IMR-90 (cell line): ENCODE data around the gene TRAPPC12. TPM values are rescaled to one million over a fixed set of nuclear protein-coding genes. Genes with fewer than 3 reads are reported as not detected.

Source experiments
- ATAC-seq: fragments of 200-7000 bp; cut with Tn5 transposase; 2 replicates; pipeline ENCODE4 v1.9.1; 2020; ENCODE audit warnings: low read depth, mild to moderate bottlenecking, moderate library complexity
- BruUV-seq: library from RNA; stranded (reverse); fragments of 400-500 nt; replicated peaks from 2 replicates; lab custom pipeline; 2021; lab: Mats Ljungman, UMichigan
- CTCF ChIA-PET: fragments of 300-600 bp; formaldehyde crosslinking; extraction: SDS; loops from one replicate; lab custom pipeline; 2021; ENCODE audit warnings: antibody characterized with exemption; lab: Yijun Ruan, JAX
- POLR2A ChIA-PET: fragments of 300-600 bp; sonication (Branson Sonifier 250); formaldehyde crosslinking; loops from one replicate; lab custom pipeline; 2022; ENCODE audit warnings: antibody characterized with exemption; ENCODE audit not compliant: unreplicated experiment; lab: Charles Lee
- DNase-seq: peaks from one replicate; pipeline ENCODE4 v3.0.0; 2013
- H2AFZ ChIP-seq: replicated peaks from 2 replicates; pipeline ENCODE3; 2013; ENCODE audit warnings: low read length, mild to moderate bottlenecking; ENCODE audit not compliant: poor library complexity
- H2AK5ac ChIP-seq: 2 replicates; pipeline ENCODE4 v1.6.1; 2013; ENCODE audit warnings: low read depth, low read length, inconsistent platforms
- H2AK9ac ChIP-seq: replicated peaks from 2 replicates; pipeline ENCODE3; 2013; ENCODE audit warnings: mild to moderate bottlenecking, low read depth, low read length, moderate library complexity; ENCODE audit not compliant: poor library complexity
- H2BK120ac ChIP-seq: 2 replicates; pipeline ENCODE4 v1.6.1; 2013; ENCODE audit warnings: low read depth, low read length, inconsistent platforms
- H2BK15ac ChIP-seq: 3 replicates; pipeline ENCODE4 v1.6.1; 2013; ENCODE audit warnings: low read depth, low read length, inconsistent platforms
- H2BK20ac ChIP-seq: 2 replicates; pipeline ENCODE4 v1.6.1; 2013; ENCODE audit warnings: low read depth, mild to moderate bottlenecking, inconsistent platforms, low read length, moderate library complexity
- H2BK5ac ChIP-seq: 2 replicates; pipeline ENCODE4 v1.6.1; 2013; ENCODE audit warnings: mild to moderate bottlenecking, low read depth, low read length, inconsistent platforms; ENCODE audit not compliant: poor library complexity, severe bottlenecking
- H3K14ac ChIP-seq: replicated peaks from 2 replicates; pipeline ENCODE4 v1.6.1; 2013; ENCODE audit warnings: low read depth, low read length, inconsistent platforms
- H3K18ac ChIP-seq: 2 replicates; pipeline ENCODE4 v1.6.1; 2013; ENCODE audit warnings: low read depth, low read length, control low read depth
- H3K23ac ChIP-seq: 2 replicates; pipeline ENCODE4 v1.6.1; 2013; ENCODE audit warnings: low read depth, low read length, inconsistent platforms
- H3K27ac ChIP-seq: 2 replicates; pipeline ENCODE4 v1.5.1; 2013; ENCODE audit warnings: mild to moderate bottlenecking, control low read depth, low read length; ENCODE audit not compliant: insufficient read depth
- H3K27me3 ChIP-seq: 2 replicates; pipeline ENCODE4 v1.6.1; 2013; ENCODE audit warnings: low read length; ENCODE audit not compliant: control insufficient read depth, insufficient read depth
- H3K36me3 ChIP-seq: 2 replicates; pipeline ENCODE4 v1.6.1; 2013; ENCODE audit warnings: low read length, mixed read lengths; ENCODE audit not compliant: control insufficient read depth, insufficient read depth
- H3K4ac ChIP-seq: 2 replicates; pipeline ENCODE4 v1.6.1; 2013; ENCODE audit warnings: low read depth, low read length, inconsistent platforms
- H3K4me1 ChIP-seq: 2 replicates; pipeline ENCODE4 v1.6.1; 2013; ENCODE audit warnings: low read length, mixed read lengths; ENCODE audit not compliant: control insufficient read depth, insufficient read depth
- H3K4me2 ChIP-seq: 2 replicates; pipeline ENCODE4 v1.6.1; 2013; ENCODE audit warnings: low read depth, mild to moderate bottlenecking, control low read depth, low read length, moderate library complexity
- H3K4me3 ChIP-seq: 2 replicates; pipeline ENCODE4 v1.5.1; 2013; ENCODE audit warnings: low read depth, mild to moderate bottlenecking, control low read depth, low read length, moderate library complexity; ENCODE audit not compliant: insufficient read depth
- H3K56ac ChIP-seq: 2 replicates; pipeline ENCODE4 v1.6.1; 2013; ENCODE audit warnings: low read length, inconsistent platforms; ENCODE audit not compliant: insufficient read depth; ENCODE audit errors: extremely low read depth
- H3K79me1 ChIP-seq, 2 experiments: 2 replicates each; pipeline ENCODE4 v1.6.1; 2013; ENCODE audit warnings: low read length in 2 of 2, inconsistent platforms in 1 of 2, low read depth in 1 of 2
- H3K9ac ChIP-seq: 2 replicates; pipeline ENCODE4 v1.6.1; 2013; ENCODE audit warnings: low read depth, low read length, control low read depth
- H3K9me1 ChIP-seq: 2 replicates; pipeline ENCODE4 v1.6.1; 2013; ENCODE audit warnings: low read length, inconsistent platforms; ENCODE audit not compliant: insufficient read depth
- H3K9me3 ChIP-seq: 2 replicates; pipeline ENCODE4 v1.6.1; 2013; ENCODE audit warnings: low read length; ENCODE audit not compliant: control insufficient read depth, insufficient read depth
- H4K20me1 ChIP-seq: 2 replicates; pipeline ENCODE4 v1.6.1; 2013; ENCODE audit warnings: low read length, inconsistent platforms; ENCODE audit not compliant: insufficient read depth
- H4K5ac ChIP-seq: 2 replicates; pipeline ENCODE4 v1.6.1; 2013; ENCODE audit warnings: mild to moderate bottlenecking, low read depth, low read length, control low read depth
- H4K8ac ChIP-seq, 2 experiments: 2 replicates each; pipeline ENCODE4 v1.6.1; 2013; ENCODE audit warnings: low read depth in 2 of 2, low read length in 2 of 2, control low read depth in 1 of 2, inconsistent platforms in 1 of 2
- H4K91ac ChIP-seq: 2 replicates; pipeline ENCODE4 v1.6.1; 2013; ENCODE audit warnings: low read depth, low read length, inconsistent platforms; ENCODE audit not compliant: insufficient read depth
- CEBPB ChIP-seq: IDR thresholded peaks from 2 replicates; pipeline ENCODE4 v1.6.1; 2012; ENCODE audit warnings: low read depth, low read length, improper control_type of control experiment
- CHD1 ChIP-seq: IDR thresholded peaks from 2 replicates; pipeline ENCODE4 v1.6.1; 2012; ENCODE audit warnings: low read depth, low read length, improper control_type of control experiment
- MAZ ChIP-seq: IDR thresholded peaks from 2 replicates; pipeline ENCODE4 v1.6.1; 2012; ENCODE audit warnings: low read depth, mild to moderate bottlenecking, low read length, improper control_type of control experiment, moderate library complexity, borderline replicate concordance
- MXI1 ChIP-seq: IDR thresholded peaks from 2 replicates; pipeline ENCODE4 v1.6.1; 2012; ENCODE audit warnings: low read depth, mild to moderate bottlenecking, low read length, moderate library complexity, borderline replicate concordance
- POLR2A ChIP-seq: IDR thresholded peaks from 2 replicates; pipeline ENCODE4 v1.6.1; 2012; ENCODE audit warnings: mild to moderate bottlenecking, low read depth, low read length
- USF2 ChIP-seq: fragments of 150-350 bp; IDR thresholded peaks from 2 replicates; pipeline ENCODE4 v1.6.1; 2017; ENCODE audit warnings: mild to moderate bottlenecking, antibody characterized with exemption, low read length, low read depth
- WGBS, 2 experiments: methylation state at CpG; one replicate each; pipeline versions ENCODE4 v1.1.5 to v1.1.7; 2013; ENCODE audit warnings: missing lambda C conversion rate in 2 of 2; ENCODE audit not compliant: insufficient read length in 1 of 2; ENCODE audit errors: extremely low coverage in 2 of 2; 5-methylcytosine and 5-hydroxymethylcytosine counted together
- dilution Hi-C: fragments of 300-500 bp; cut with HindIII; formaldehyde crosslinking; loops from one replicate; pipeline ENCODE4 v1.14.3; 2018; ENCODE audit warnings: low sequenced_read_pairs; ENCODE audit not compliant: unreplicated experiment
- in situ Hi-C: fragments of 300-500 bp; cut with MboI; formaldehyde crosslinking; loops from 3 replicates; pipeline ENCODE4 v1.14.3; 2019; ENCODE audit warnings: low sequenced_read_pairs, inconsistent platforms, mixed read lengths
- intact Hi-C: fragments of 100-400 bp; cut with micrococcal nuclease; formaldehyde crosslinking; loops from 2 replicates; pipeline ENCODE4 v1.10.0; 2022
- polyA plus RNA-seq, 3 experiments: library from polyadenylated mRNA; depleted of rRNA; stranded (reverse); fragments of >200 nt; gene quantifications; 2 replicates each; pipeline ENCODE4 v1.2.3, GENCODE V29; 2012; ENCODE audit warnings: low replicate concordance in 1 of 3
- total RNA-seq: library from RNA; depleted of rRNA; stranded (reverse); fragments of >200 nt; gene quantifications from 2 replicates; pipeline ENCODE4 v1.2.3, GENCODE V29; 2012
- TF ChIP-seq, protein P1 (sequence below): fragments of 150-350 bp; IDR thresholded peaks from 2 replicates; pipeline ENCODE4 v1.6.1; 2016; ENCODE audit warnings: low read depth, mild to moderate bottlenecking, low read length, moderate library complexity, borderline replicate concordance

Gene TRAPPC12
- total and polyA plus RNA-seq, 2 of the 4 experiments (the other 2 are of a cell fraction), result 25.8 to 69.9 TPM

DNA sequence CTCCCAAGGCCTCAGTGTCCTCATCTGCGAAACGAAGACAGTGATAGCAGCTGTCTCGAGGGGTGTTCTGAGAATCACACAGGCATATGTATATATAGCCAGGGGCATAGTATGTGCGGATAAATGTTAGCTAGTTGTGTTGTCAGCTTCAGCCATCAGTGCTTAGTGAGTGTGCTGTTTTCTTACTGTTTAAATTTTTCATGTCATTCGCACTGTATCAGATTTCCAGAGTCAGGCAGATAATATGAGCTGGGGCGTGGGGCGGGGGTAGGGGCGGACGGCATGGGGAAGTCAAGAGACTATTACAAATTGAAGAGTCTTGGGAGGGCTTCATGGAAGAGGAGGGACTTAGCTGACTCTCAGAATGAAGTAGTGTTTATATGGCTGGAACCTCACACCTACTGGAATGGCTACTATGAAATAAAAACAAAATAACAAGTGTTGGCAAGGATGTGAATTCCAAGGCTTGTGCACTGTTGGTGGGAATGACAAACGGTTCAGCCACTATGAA is 7.0 kb downstream of the TRAPPC12 start (continued):
- TF ChIP-seq MAZ, result no peak

- H3K14ac ChIP-seq, result no peak overlapping the region
- H3K23ac ChIP-seq, result 0 out of 2 replicates have a peak overlapping the region, but pooled peaks have one; percentile 5
- TF ChIP-seq POLR2A (no peak), MXI1 (0 out of 2 replicates have a peak, but pooled peaks have one; percentile 29), CEBPB (no peak), CHD1 (no peak), USF2 (peak; percentile 21; the same call in 1 of the 2 replicates)
- TF ChIP-seq, protein P1, sequence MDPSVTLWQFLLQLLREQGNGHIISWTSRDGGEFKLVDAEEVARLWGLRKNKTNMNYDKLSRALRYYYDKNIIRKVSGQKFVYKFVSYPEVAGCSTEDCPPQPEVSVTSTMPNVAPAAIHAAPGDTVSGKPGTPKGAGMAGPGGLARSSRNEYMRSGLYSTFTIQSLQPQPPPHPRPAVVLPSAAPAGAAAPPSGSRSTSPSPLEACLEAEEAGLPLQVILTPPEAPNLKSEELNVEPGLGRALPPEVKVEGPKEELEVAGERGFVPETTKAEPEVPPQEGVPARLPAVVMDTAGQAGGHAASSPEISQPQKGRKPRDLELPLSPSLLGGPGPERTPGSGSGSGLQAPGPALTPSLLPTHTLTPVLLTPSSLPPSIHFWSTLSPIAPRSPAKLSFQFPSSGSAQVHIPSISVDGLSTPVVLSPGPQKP, result no peak
- no peak overlapping the region for H2BK120ac ChIP-seq
- peaks cover 11 to 43% of the 10 kb centered on the region in 2 experiments for H3K79me1 ChIP-seq
- H3K27me3 ChIP-seq, result no peaks in the 10 kb centered on the region
- peaks cover 3% of the 10 kb centered on the region; the same call in 1 of the 2 replicates for H3K9me1 ChIP-seq
- H3K56ac ChIP-seq, result no peak overlapping the region; the same call in 1 of the 2 replicates
- CTCF ChIA-PET, result no interaction called here
- H2BK5ac ChIP-seq, result peak overlapping the region; percentile 63
- dilution Hi-C loops, result no loop called here
- H3K27ac ChIP-seq, result peak overlapping the region; percentile 82; the same call in 1 of the 2 replicates
- H3K9me3 ChIP-seq, result no peaks in the 10 kb centered on the region
- no TSS peak for BruUV-seq
- DNase-seq (peak; percentile 43), ATAC-seq (peak; percentile 48)
- H3K9ac ChIP-seq, result peak overlapping the region; percentile 63
- peaks cover 24% of the 10 kb centered on the region for H4K20me1 ChIP-seq
- H4K5ac ChIP-seq, result no peak overlapping the region
- no peak overlapping the region for H4K8ac ChIP-seq
- H3K4me1 ChIP-seq, result peaks cover 4% of the 10 kb centered on the region
- H3K4ac ChIP-seq, result no peak overlapping the region
- intact Hi-C loops, result no loop called here
- POLR2A ChIA-PET, result interaction anchor here (0.9 kb wide), 1 partner anchor 9 kb away, joined by 3 read pairs; the partner anchor contains the start of gene EIPR1
- in situ Hi-C loops, result no loop called here
- H2AK9ac ChIP-seq, result no peak overlapping the region
- H2BK15ac ChIP-seq, result no peak overlapping the region
- H2AK5ac ChIP-seq, result no peak overlapping the region
- no peak overlapping the region for H3K18ac ChIP-seq
- WGBS, 2 experiments, result no CpG with 5 or more reads among the region's 5 CpGs
- no peak overlapping the region for H3K4me3 ChIP-seq
- H2BK20ac ChIP-seq, result no peak overlapping the region
- peak overlapping the region; percentile 66; the same call in 1 of the 2 replicates for H3K4me2 ChIP-seq
- H2AFZ ChIP-seq, result no peak overlapping the region
- H4K91ac ChIP-seq, result no peak overlapping the region
- H3K36me3 ChIP-seq, result peaks cover 31% of the 10 kb centered on the region
Observed at GRCh38 chr2:3387011-3387410, 7.5 kb downstream of the TRAPPC12 start.
